GM12892 (cell line): ENCODE data around the gene RNF133.

Experiments used
- POLR2A ChIP-seq: IDR thresholded peaks from 2 replicates; pipeline ENCODE4 v1.6.1; 2011; ENCODE audit warnings: low read depth, low read length, control low read depth
- POLR2AphosphoS5 ChIP-seq: IDR thresholded peaks from 2 replicates; pipeline ENCODE4 v1.6.1; 2011; ENCODE audit warnings: low read depth, low read length, control low read depth
- TAF1 ChIP-seq: IDR thresholded peaks from 2 replicates; pipeline ENCODE4 v1.6.1; 2011; ENCODE audit warnings: low read depth, mild to moderate bottlenecking, control low read depth, low read length, borderline replicate concordance

- TF ChIP-seq POLR2A, result no peak
- TF ChIP-seq POLR2AphosphoS5, result no peak
- no peak for TF ChIP-seq TAF1
Measured at GRCh38 chr7:122709930-122710646, 11.2 kb upstream of the RNF133 start.
